ENCODE data around the gene AZU1.
"Not testable (repeated sequence)": the region's sequence is repeated elsewhere in the genome, so short reads cannot be mapped to it uniquely, and the experiment has no call there.

The AZU1 gene

GRCh38 chr19:810883-811489 is 16.7 kb upstream of the AZU1 start:
- DNase-seq = no peak

GRCh38 chr19:811506-812048 is 16.1 kb upstream of the AZU1 start:
- DNase-seq = no peak

GRCh38 chr19:812049-812746 is 15.4 kb upstream of the AZU1 start:
- no peak for DNase-seq

- no peak for DNase-seq
Observed at GRCh38 chr19:812747-813218, 14.9 kb upstream of the AZU1 start.

GRCh38 chr19:813219-814151 is 14.2 kb upstream of the AZU1 start:
- no peak for DNase-seq

GRCh38 chr19:814152-815078 is 13.2 kb upstream of the AZU1 start:
- no peak for DNase-seq

GRCh38 chr19:815079-815774 is 12.4 kb upstream of the AZU1 start:
- no peak for DNase-seq

- DNase-seq = no peak
Observed at GRCh38 chr19:815775-816499, 11.7 kb upstream of the AZU1 start.

- no peak for DNase-seq
Observed at GRCh38 chr19:816500-816857, 11.2 kb upstream of the AZU1 start.

GRCh38 chr19:820212-820611 is 7.4 kb upstream of the AZU1 start:
- not testable (repeated sequence) for DNase-seq

GRCh38 chr19:821231-821824 is 6.3 kb upstream of the AZU1 start:
- DNase-seq = no peak

- DNase-seq = no peak
Observed at GRCh38 chr19:821825-822503, 5.7 kb upstream of the AZU1 start, which contains the start of gene PLPPR3. Gene PLPPR3 (minus strand): TSS chr19:821955. CDS start chr19:821559, 396 bp downstream.

- DNase-seq = no peak
Observed at GRCh38 chr19:823565-824121, 4.0 kb upstream of the AZU1 start.

GRCh38 chr19:824885-825284 is 2.8 kb upstream of the AZU1 start:
- no peak for DNase-seq

GRCh38 chr19:825897-826644 is 1.6 kb upstream of the AZU1 start:
- no peak for DNase-seq

GRCh38 chr19:827314-827709 is 325 bp upstream of the AZU1 start:
- DNase-seq = no peak

- no peak for DNase-seq
Observed at GRCh38 chr19:829129-829758, 1.6 kb downstream of the AZU1 start.
